Hepatocyte (in vitro differentiated cells): ENCODE measurements around the gene LDLRAD4. TPM values are rescaled to one million over a fixed set of nuclear protein-coding genes. Genes with fewer than 3 reads are reported as not detected.

ENCODE experiments used
- DNase-seq: peaks from one replicate; pipeline ENCODE4 v3.0.0-alpha.2; 2016; ENCODE audit warnings: low spot score
- H2AFZ ChIP-seq: fragments of 200-600 bp; sonication (generic); 2 replicates; pipeline ENCODE4 v1.6.0; 2016; ENCODE audit warnings: antibody characterized with exemption, mild to moderate bottlenecking
- H3K27ac ChIP-seq: fragments of 200-600 bp; sonication (generic); 2 replicates; pipeline ENCODE4 v1.5.1; 2016; ENCODE audit warnings: mild to moderate bottlenecking
- H3K27me3 ChIP-seq: fragments of 200-600 bp; sonication (generic); 2 replicates; pipeline ENCODE4 v1.6.1; 2016
- H3K36me3 ChIP-seq: fragments of 200-600 bp; sonication (generic); replicated peaks from 2 replicates; pipeline ENCODE4 v1.5.1; 2016; ENCODE audit warnings: low read depth; ENCODE audit not compliant: insufficient read depth
- H3K4me1 ChIP-seq: fragments of 200-600 bp; sonication (generic); 2 replicates; pipeline ENCODE4 v1.5.1; 2016; ENCODE audit warnings: mild to moderate bottlenecking, moderate library complexity; ENCODE audit not compliant: insufficient read depth
- H3K4me2 ChIP-seq: fragments of 200-600 bp; sonication (generic); 2 replicates; pipeline ENCODE4 v1.6.0; 2016
- H3K4me3 ChIP-seq: fragments of 200-600 bp; sonication (generic); 2 replicates; pipeline ENCODE4 v1.5.1; 2016; ENCODE audit warnings: mild to moderate bottlenecking
- H3K79me2 ChIP-seq: fragments of 200-600 bp; sonication (generic); 2 replicates; pipeline ENCODE4 v1.6.0; 2017; ENCODE audit warnings: mild to moderate bottlenecking
- H3K9me2 ChIP-seq: fragments of 200-600 bp; sonication (generic); replicated peaks from 2 replicates; pipeline ENCODE4 v1.6.0; 2017; ENCODE audit warnings: mild to moderate bottlenecking; ENCODE audit not compliant: insufficient read depth
- H3K9me3 ChIP-seq: fragments of 200-600 bp; sonication (generic); 2 replicates; pipeline ENCODE4 v1.5.1; 2016; ENCODE audit warnings: low read depth, mild to moderate bottlenecking
- H4K20me1 ChIP-seq: fragments of 200-600 bp; sonication (generic); 2 replicates; pipeline ENCODE4 v1.6.0; 2016; ENCODE audit warnings: mild to moderate bottlenecking; ENCODE audit not compliant: insufficient read depth, poor library complexity, severe bottlenecking
- CTCF ChIP-seq: fragments of 200-600 bp; sonication (generic); IDR thresholded peaks from 2 replicates; pipeline ENCODE4 v1.5.1; 2016; ENCODE audit warnings: antibody characterized with exemption, mild to moderate bottlenecking; ENCODE audit not compliant: poor library complexity
- EZH2 ChIP-seq: fragments of 200-600 bp; sonication (generic); IDR thresholded peaks from 2 replicates; pipeline ENCODE4 v1.6.1; 2016; ENCODE audit warnings: antibody characterized with exemption, mild to moderate bottlenecking, borderline replicate concordance
- EZH2phosphoT487 ChIP-seq: fragments of 200-600 bp; sonication (generic); IDR thresholded peaks from one replicate; pipeline ENCODE4 v1.6.1; 2018; ENCODE audit warnings: antibody characterized with exemption, mild to moderate bottlenecking, low read depth, moderate library complexity; ENCODE audit not compliant: unreplicated experiment, severe bottlenecking
- WGBS: methylation state at CpG from one replicate; pipeline ENCODE4 v1.1.6; 2016; ENCODE audit warnings: low lambda C conversion rate; ENCODE audit errors: missing lambda C conversion rate; 5-methylcytosine and 5-hydroxymethylcytosine counted together
- polyA plus RNA-seq: library from polyadenylated mRNA; unstranded; fragments of >200 nt; fragmentation: Nextera tagmentation; extraction: Ambion mirVana; gene quantifications from 2 replicates; pipeline ENCODE4 v1.2.1, GENCODE V29; 2016
- total RNA-seq: library from RNA; depleted of rRNA; stranded (reverse); fragments of >200 nt; gene quantifications from 2 replicates; pipeline ENCODE4 v1.2.3, GENCODE V29; 2014

LDLRAD4 gene
- total and polyA plus RNA-seq, 2 experiments from 2014 or later: 15.1 to 29.0 TPM

DNA sequence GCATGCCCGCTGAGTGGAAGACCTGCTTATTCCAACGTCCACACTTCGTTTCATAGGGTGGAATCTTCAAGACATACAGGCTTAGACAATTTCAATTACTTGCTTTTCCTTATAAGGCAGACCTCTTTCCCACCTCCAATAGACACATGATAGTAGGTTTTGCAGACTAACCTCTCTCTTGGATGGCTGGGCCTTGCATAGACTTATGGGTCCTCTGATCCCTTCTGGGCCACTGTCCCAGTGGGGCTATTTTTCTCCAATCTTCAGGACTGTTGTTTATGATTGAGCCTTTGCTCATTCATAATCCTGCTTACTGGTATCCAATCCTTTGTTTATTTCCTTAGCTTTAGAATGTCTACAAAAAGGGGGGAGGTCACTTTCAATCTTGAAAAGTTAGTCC lies 368.9 kb downstream of the LDLRAD4 start:
- H3K9me3 ChIP-seq: no peaks in the 10 kb centered on the region
- H3K27ac ChIP-seq: no peak overlapping the region
- TF ChIP-seq EZH2: no peak
- no peak for TF ChIP-seq EZH2phosphoT487
- H3K4me3 ChIP-seq: no peak overlapping the region
- H3K9me2 ChIP-seq: no peaks in the 10 kb centered on the region
- no peak for DNase-seq
- no peaks in the 10 kb centered on the region for H3K4me1 ChIP-seq
- H3K4me2 ChIP-seq: no peak overlapping the region
- no peaks in the 10 kb centered on the region for H3K36me3 ChIP-seq
- 94% methylated on average over 3 of the region's 3 CpGs for WGBS
- H4K20me1 ChIP-seq: no peaks in the 10 kb centered on the region
- H3K27me3 ChIP-seq: no peaks in the 10 kb centered on the region
- no peak overlapping the region for H2AFZ ChIP-seq
- no peaks in the 10 kb centered on the region for H3K79me2 ChIP-seq

GRCh38 chr18:13587937-13588336 lies 369.4 kb downstream of the LDLRAD4 start:
- Histone ChIP-seq H3K27ac (no peak overlapping the region), H3K36me3 (no peaks in the 10 kb centered on the region), H3K4me1 (no peaks in the 10 kb centered on the region), H3K9me2 (no peaks in the 10 kb centered on the region), H3K4me3 (no peak overlapping the region), H3K4me2 (no peak overlapping the region), H4K20me1 (no peaks in the 10 kb centered on the region), H2AFZ (no peak overlapping the region), H3K79me2 (no peaks in the 10 kb centered on the region), H3K27me3 (no peaks in the 10 kb centered on the region), H3K9me3 (no peaks in the 10 kb centered on the region)
- DNase-seq: no peak
- WGBS: 94% methylated on average over 3 of the region's 3 CpGs
- TF ChIP-seq EZH2phosphoT487: no peak
- no peak for TF ChIP-seq EZH2
- TF ChIP-seq CTCF: no peak

DNA sequence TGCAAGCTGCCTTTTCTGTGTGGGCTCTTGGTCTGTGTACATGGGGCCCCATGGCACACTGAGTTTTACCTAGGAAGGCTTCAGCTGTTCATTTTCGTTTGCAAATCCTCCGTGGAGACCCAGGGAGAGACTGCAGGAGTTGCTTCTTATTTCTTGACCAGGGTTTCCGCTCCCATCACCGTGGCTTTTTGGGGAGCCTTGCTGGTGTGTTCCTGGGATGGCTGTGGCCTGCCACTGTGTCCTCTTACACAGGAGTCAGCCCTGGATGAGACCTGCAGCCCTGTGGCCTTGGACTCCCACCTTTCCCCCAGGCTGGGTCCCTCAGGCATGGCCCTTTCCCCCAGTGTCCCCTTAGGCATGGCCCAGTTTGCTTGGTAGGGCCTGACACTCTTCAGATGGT lies 370.8 kb downstream of the LDLRAD4 start:
- 89% methylated on average over 4 of the region's 4 CpGs for WGBS
- H3K4me2 ChIP-seq: no peak overlapping the region
- no peaks in the 10 kb centered on the region for H3K27me3 ChIP-seq
- H3K9me2 ChIP-seq: no peaks in the 10 kb centered on the region
- no peaks in the 10 kb centered on the region for H3K79me2 ChIP-seq
- H3K27ac ChIP-seq: no peak overlapping the region
- no peaks in the 10 kb centered on the region for H4K20me1 ChIP-seq
- no peaks in the 10 kb centered on the region for H3K9me3 ChIP-seq
- H3K36me3 ChIP-seq: no peaks in the 10 kb centered on the region
- H3K4me3 ChIP-seq: no peak overlapping the region
- TF ChIP-seq CTCF (no peak), EZH2 (no peak), EZH2phosphoT487 (no peak)
- DNase-seq: no peak
- no peaks in the 10 kb centered on the region for H3K4me1 ChIP-seq
- H2AFZ ChIP-seq: no peak overlapping the region

DNA sequence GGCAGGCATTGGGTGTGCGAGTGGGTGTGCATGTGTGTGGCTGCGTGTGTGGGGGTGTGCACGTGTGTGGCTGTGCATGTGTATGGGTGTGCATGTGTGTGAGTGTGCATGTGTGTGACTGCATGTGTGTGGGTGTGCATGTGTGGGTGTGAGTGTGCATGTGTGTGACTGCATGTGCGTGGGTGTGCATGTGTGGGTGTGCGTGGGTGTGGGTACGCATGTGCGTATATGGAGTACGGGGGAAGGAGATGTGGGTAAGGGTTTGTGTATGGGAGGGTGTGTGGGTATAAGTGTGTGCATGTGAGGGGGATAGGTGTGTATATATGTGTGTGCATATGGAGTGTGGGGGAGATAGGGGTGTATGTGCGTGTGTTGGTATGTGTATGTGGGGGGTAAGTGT lies 371.4 kb downstream of the LDLRAD4 start:
- no peaks in the 10 kb centered on the region for H3K9me2 ChIP-seq
- H3K27me3 ChIP-seq: no peaks in the 10 kb centered on the region
- no peaks in the 10 kb centered on the region for H3K9me3 ChIP-seq
- no peak for DNase-seq
- no peaks in the 10 kb centered on the region for H3K4me1 ChIP-seq
- H3K4me2 ChIP-seq: no peak overlapping the region
- WGBS: 83% methylated on average over 9 of the region's 9 CpGs
- H3K79me2 ChIP-seq: no peaks in the 10 kb centered on the region
- H3K4me3 ChIP-seq: no peak overlapping the region
- no peaks in the 10 kb centered on the region for H3K36me3 ChIP-seq
- H4K20me1 ChIP-seq: no peaks in the 10 kb centered on the region
- TF ChIP-seq EZH2phosphoT487 (no peak), CTCF (no peak), EZH2 (no peak)
- H2AFZ ChIP-seq: no peak overlapping the region
- no peak overlapping the region for H3K27ac ChIP-seq
